GM12874 (cell line): ENCODE results near the gene ATP11B.

Source experiments
- TF ChIP-seq, protein P1 (sequence below): IDR thresholded peaks from 2 replicates; pipeline ENCODE4 v1.5.1; 2011; ENCODE audit warnings: low read depth, mild to moderate bottlenecking, control low read depth, low read length, moderate library complexity; ENCODE audit not compliant: insufficient read depth

ATP11B gene

DNA sequence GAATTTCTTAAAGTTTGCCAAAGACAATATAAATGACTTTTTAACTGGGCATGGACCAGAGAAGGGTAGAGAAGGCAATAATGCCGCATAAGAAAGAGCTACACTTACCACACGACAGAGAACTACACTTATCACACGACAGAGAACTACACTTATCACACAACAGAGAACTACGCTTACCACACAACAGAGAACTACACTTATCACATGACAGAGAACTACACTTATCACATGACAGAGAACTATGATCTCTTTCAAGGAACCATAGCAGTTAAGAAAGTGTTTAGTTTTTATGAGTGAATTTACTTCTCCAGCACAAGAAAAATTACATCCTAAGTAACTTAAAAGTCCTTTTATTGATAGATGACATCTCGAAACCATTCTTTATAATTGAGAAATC lies 155.0 kb downstream of the ATP11B start:
- TF ChIP-seq, protein P1, sequence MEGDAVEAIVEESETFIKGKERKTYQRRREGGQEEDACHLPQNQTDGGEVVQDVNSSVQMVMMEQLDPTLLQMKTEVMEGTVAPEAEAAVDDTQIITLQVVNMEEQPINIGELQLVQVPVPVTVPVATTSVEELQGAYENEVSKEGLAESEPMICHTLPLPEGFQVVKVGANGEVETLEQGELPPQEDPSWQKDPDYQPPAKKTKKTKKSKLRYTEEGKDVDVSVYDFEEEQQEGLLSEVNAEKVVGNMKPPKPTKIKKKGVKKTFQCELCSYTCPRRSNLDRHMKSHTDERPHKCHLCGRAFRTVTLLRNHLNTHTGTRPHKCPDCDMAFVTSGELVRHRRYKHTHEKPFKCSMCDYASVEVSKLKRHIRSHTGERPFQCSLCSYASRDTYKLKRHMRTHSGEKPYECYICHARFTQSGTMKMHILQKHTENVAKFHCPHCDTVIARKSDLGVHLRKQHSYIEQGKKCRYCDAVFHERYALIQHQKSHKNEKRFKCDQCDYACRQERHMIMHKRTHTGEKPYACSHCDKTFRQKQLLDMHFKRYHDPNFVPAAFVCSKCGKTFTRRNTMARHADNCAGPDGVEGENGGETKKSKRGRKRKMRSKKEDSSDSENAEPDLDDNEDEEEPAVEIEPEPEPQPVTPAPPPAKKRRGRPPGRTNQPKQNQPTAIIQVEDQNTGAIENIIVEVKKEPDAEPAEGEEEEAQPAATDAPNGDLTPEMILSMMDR = no peak

DNA sequence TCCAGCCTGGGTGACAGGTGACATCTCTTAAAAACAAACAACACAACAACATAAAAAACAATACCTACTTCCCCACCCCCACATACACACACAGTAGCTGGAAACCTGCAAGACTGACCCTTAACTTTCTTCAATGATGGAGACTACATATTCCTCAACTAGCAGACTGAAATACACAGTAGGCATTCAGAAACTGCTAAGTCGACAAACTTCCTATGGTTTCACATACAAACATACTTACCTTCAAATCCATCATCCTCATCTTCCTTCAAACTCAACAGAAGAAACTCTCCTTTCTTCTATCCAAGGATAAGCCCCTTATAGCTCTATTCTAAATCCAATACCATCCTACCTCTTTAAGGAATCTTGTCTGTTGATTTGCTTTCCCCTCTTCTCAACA lies 156.4 kb downstream of the ATP11B start:
- TF ChIP-seq, protein P1 = no peak

DNA sequence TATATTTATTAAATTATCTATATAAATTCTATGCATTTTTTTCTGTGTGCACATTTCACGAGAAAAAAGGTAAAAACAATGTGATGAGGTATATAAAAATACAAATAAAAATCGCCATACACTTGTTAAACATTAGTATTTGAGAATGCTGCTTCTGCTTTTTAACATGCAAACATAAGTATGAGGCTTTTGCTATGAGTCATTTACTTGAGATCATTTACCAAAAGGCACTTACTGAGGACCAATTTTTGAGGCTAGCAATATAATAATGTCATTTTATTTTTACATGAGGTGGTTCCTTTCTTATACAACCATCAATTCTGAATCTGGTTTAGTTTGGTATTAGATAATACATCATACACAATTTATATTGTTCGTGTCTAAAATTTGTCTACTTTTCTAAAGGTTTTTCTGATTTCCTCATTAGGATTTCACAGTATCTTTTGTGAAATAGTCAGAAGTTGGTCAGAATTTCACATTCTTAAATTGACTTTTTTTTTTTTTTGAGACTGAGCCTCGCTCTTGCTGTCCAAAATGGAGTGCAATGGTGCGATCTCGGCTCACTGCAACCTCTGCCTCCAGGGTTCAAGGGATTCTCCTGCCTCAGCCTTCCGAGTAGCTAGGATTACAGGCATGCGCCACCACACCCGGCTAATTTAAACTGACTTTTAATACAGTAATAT lies 161.4 kb downstream of the ATP11B start:
- TF ChIP-seq, protein P1 = no peak

DNA sequence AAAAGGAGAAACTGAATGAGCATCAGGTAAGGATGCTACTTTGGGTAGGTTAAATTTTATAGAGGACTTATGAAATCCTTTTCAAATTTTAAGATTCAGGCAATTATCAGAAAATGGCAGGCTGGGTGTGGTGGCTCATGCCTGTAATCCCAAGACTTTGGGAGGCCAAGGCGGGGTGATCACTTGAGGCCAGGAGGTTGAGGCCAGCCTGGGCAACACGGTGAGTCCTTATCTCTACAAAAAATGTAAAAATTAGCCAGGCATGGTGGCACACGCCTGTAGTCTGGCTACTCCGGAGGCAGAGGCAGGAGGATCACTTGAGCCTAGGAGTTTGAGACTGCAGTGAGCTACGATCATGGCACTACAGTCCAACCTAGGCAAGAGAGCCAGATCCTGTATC lies 163.9 kb downstream of the ATP11B start:
- TF ChIP-seq, protein P1 = no peak

DNA sequence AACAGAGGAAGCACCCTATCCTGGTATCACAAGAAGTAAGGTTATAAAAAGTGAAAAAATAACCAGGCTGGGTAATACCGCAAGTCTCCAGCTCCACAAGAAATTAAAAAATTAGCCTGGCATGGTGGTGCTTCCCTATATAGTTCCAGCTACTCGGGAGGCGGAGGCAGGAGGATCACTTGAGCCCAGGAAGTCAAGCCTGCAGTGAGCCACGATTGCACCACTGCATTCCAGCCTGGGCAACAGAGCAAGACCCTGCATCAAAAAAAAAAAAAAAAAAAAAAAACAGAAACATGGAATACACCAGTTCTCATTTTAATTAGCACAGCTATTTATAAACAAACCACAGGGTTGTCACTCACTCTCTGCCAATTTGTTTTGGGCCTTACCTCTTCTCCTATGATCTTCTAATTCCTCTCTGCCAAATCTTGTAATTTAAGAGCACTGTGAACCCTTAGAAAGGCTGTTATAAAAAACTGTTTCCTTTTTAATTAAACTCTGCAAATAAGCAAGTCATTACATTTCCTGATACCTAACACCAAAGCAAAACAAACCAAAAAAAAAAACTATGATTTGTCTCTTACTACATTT lies 164.5 kb downstream of the ATP11B start:
- TF ChIP-seq, protein P1 = no peak

DNA sequence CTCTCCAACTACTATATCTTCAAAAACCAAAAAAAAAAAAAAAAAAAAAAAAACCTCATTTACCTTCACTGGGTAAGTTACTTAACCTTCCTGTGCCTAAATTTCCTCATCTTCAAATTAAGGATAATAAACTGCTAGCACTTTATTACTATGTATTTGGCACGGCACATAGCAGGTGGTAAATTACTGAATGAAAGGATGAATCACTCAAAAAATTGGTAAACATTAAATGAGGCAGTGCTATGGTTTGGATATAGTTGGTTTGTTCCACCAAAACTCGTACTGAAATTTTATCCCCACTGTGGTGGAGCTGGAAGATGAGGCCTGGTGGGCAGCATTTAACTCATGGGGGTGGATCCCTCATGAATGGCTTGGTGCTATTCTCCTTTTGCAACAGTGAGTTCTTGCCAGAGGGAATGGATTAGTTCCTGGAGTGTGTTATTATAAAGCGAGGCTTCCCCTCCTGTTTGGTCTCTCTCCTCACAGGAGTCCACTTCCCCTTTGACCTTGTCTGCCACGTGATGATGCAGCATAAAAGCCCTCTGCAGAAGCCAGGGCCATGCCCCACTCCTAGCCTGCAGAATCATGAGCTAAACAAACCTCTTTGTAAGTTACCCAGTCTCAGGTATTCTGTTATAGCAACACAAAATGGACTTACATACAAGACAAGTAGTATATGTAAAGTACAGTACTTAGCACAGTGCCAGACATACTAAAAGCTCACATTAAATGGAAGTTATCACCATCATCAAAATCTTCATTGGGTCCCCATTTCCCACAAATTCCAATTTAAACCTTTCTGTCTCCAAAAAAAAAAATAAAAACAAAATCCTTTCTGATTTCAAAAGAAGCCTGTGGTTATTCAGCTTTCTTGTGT lies 166.4 kb downstream of the ATP11B start:
- TF ChIP-seq, protein P1 = no peak

DNA sequence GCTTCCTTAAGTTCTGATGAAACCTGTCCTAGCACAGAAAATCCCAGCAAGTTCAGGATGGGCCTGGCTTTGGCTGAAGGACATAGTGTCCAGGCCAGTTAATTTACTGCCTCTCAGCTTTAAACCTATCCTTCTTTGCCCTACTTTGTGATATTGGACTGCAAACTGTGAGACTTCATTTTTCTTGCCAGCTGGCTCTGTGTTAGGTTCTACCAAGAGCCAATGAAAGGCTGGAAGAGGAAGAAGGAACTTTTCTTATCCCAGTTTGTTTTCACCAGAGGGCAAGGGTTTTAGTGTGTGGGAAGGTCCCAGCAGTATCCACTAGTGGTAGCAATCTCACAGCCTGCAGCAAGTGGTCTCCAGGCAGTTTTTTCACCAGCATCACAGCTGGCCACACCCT lies 168.9 kb downstream of the ATP11B start:
- TF ChIP-seq, protein P1 = no peak
